HEK293T (cell line): Measurements from ENCODE around the gene TBC1D1.

Source experiments
- CTCF ChIA-PET: fragments of 350-600 bp; formaldehyde crosslinking; extraction: SDS; loops from one replicate; lab custom pipeline; 2021; ENCODE audit warnings: antibody characterized with exemption, inconsistent platforms; lab: Yijun Ruan, JAX
- POLR2A ChIA-PET: fragments of 350-600 bp; formaldehyde crosslinking; extraction: SDS; loops from one replicate; lab custom pipeline; 2020; ENCODE audit warnings: antibody characterized with exemption, inconsistent platforms; lab: Yijun Ruan, JAX
- DNase-seq: peaks from one replicate; pipeline ENCODE4 v3.0.0; 2012; ENCODE audit warnings: mixed read lengths; ENCODE audit errors: extremely low spot score
- ARNT ChIP-seq: fragments of 450-650 bp; IDR thresholded peaks from 2 replicates; pipeline ENCODE4 v1.6.1; 2017; ENCODE audit warnings: mild to moderate bottlenecking
- BHLHE40 ChIP-seq: fragments of 450-650 bp; IDR thresholded peaks from 2 replicates; pipeline ENCODE4 v1.6.1; 2016; ENCODE audit warnings: mild to moderate bottlenecking, moderate library complexity, borderline replicate concordance
- CTBP1 ChIP-seq: fragments of 450-650 bp; IDR thresholded peaks from 2 replicates; pipeline ENCODE4 v1.6.1; 2016; ENCODE audit warnings: borderline replicate concordance
- ELF4 ChIP-seq: fragments of 450-650 bp; IDR thresholded peaks from 2 replicates; pipeline ENCODE4 v1.6.1; 2017; ENCODE audit warnings: antibody characterized with exemption
- FOXA1 ChIP-seq: fragments of 450-650 bp; IDR thresholded peaks from 2 replicates; pipeline ENCODE4 v1.6.1; 2016; ENCODE audit warnings: mild to moderate bottlenecking
- FOXK2 ChIP-seq: fragments of 450-650 bp; IDR thresholded peaks from 2 replicates; pipeline ENCODE4 v1.6.1; 2016; ENCODE audit warnings: mild to moderate bottlenecking
- FOXM1 ChIP-seq: fragments of 450-650 bp; IDR thresholded peaks from 2 replicates; pipeline ENCODE4 v1.6.1; 2017; ENCODE audit warnings: mild to moderate bottlenecking, borderline replicate concordance
- HDGF ChIP-seq: fragments of 450-650 bp; IDR thresholded peaks from 2 replicates; pipeline ENCODE4 v1.6.1; 2017; ENCODE audit warnings: antibody characterized with exemption, borderline replicate concordance
- L3MBTL2 ChIP-seq: fragments of 450-650 bp; conservative IDR thresholded peaks from 2 replicates; pipeline ENCODE4 v1.6.1; 2016; ENCODE audit warnings: mild to moderate bottlenecking
- LEF1 ChIP-seq: fragments of 450-650 bp; IDR thresholded peaks from 2 replicates; pipeline ENCODE4 v1.6.1; 2017; ENCODE audit warnings: mild to moderate bottlenecking, borderline replicate concordance
- NFRKB ChIP-seq: fragments of 450-650 bp; IDR thresholded peaks from 2 replicates; pipeline ENCODE4 v1.6.1; 2016; ENCODE audit warnings: mild to moderate bottlenecking, moderate library complexity
- SP1 ChIP-seq: fragments of 450-650 bp; IDR thresholded peaks from 2 replicates; pipeline ENCODE4 v1.6.1; 2017
- SUZ12 ChIP-seq: fragments of 450-650 bp; IDR thresholded peaks from 2 replicates; pipeline ENCODE4 v1.6.1; 2016; ENCODE audit warnings: mild to moderate bottlenecking
- TARDBP ChIP-seq: fragments of 450-650 bp; IDR thresholded peaks from 2 replicates; pipeline ENCODE4 v1.6.1; 2016
- ZNF384 ChIP-seq: fragments of 450-650 bp; IDR thresholded peaks from 2 replicates; pipeline ENCODE4 v1.6.1; 2016
- TF ChIP-seq, protein P1 (sequence below): fragments of 450-650 bp; IDR thresholded peaks from 2 replicates; pipeline ENCODE4 v1.6.1; 2016

The TBC1D1 gene

DNA sequence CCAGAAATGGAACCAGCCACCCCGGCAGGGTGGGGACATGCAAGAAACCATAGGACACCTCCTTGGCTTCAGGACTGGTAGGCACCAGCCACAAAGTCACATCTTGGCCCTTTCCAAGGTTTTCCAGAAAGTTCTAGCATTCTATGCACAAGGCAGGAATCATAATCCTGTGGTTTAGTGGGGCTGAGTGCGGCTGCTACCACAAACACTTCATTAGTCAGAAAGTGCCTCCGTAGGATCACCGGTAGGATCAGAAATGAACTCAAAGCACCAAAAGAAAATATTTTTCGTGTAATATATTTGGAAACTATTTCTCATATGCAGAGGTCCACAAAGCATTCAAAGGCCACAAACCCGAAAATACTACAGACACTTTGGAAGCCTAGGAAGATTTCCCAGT is 261.0 kb downstream of the TBC1D1 start:
- no peak for TF ChIP-seq BHLHE40
- TF ChIP-seq, protein P1, sequence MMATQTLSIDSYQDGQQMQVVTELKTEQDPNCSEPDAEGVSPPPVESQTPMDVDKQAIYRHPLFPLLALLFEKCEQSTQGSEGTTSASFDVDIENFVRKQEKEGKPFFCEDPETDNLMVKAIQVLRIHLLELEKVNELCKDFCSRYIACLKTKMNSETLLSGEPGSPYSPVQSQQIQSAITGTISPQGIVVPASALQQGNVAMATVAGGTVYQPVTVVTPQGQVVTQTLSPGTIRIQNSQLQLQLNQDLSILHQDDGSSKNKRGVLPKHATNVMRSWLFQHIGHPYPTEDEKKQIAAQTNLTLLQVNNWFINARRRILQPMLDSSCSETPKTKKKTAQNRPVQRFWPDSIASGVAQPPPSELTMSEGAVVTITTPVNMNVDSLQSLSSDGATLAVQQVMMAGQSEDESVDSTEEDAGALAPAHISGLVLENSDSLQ: no peak
- ChIA-PET POLR2A (no interaction called here), CTCF (no interaction called here)
- no peak for DNase-seq

GRCh38 chr4:38152305-38152704 is 261.4 kb downstream of the TBC1D1 start:
- TF ChIP-seq NFRKB (no peak), ARNT (no peak), BHLHE40 (no peak), L3MBTL2 (no peak), LEF1 (no peak), ELF4 (no peak)
- TF ChIP-seq, protein P1: no peak
- POLR2A ChIA-PET: no interaction called here
- CTCF ChIA-PET: no interaction called here
- no peak for DNase-seq

GRCh38 chr4:38152721-38153386 is 262.0 kb downstream of the TBC1D1 start:
- DNase-seq: no peak
- ChIA-PET POLR2A (no interaction called here), CTCF (no interaction called here)
- TF ChIP-seq ELF4 (no peak), TARDBP (no peak), FOXM1 (no peak), BHLHE40 (no peak)

GRCh38 chr4:38153387-38153760 is 262.5 kb downstream of the TBC1D1 start:
- ChIA-PET CTCF (no interaction called here), POLR2A (no interaction called here)
- no peak for DNase-seq
- TF ChIP-seq LEF1: no peak
- TF ChIP-seq FOXA1: no peak
- no peak for TF ChIP-seq L3MBTL2
- TF ChIP-seq BHLHE40: no peak
- TF ChIP-seq ARNT: no peak
- no peak for TF ChIP-seq SUZ12
- TF ChIP-seq NFRKB: no peak
- TF ChIP-seq CTBP1: no peak
- no peak for TF ChIP-seq TARDBP

- TF ChIP-seq BHLHE40 (no peak), FOXA1 (no peak), L3MBTL2 (no peak), SUZ12 (no peak), TARDBP (no peak)
- CTCF ChIA-PET: interaction anchor here (0.9 to 1.4 kb wide), 4 partner anchors 13 to 70 kb away, joined by 3 to 6 read pairs (median 4); no protein-coding TSS in a partner anchor
- POLR2A ChIA-PET: no interaction called here
- no peak for DNase-seq
These were observed 263.4 kb downstream of the TBC1D1 start for GRCh38 chr4:38154252-38154651.

DNA sequence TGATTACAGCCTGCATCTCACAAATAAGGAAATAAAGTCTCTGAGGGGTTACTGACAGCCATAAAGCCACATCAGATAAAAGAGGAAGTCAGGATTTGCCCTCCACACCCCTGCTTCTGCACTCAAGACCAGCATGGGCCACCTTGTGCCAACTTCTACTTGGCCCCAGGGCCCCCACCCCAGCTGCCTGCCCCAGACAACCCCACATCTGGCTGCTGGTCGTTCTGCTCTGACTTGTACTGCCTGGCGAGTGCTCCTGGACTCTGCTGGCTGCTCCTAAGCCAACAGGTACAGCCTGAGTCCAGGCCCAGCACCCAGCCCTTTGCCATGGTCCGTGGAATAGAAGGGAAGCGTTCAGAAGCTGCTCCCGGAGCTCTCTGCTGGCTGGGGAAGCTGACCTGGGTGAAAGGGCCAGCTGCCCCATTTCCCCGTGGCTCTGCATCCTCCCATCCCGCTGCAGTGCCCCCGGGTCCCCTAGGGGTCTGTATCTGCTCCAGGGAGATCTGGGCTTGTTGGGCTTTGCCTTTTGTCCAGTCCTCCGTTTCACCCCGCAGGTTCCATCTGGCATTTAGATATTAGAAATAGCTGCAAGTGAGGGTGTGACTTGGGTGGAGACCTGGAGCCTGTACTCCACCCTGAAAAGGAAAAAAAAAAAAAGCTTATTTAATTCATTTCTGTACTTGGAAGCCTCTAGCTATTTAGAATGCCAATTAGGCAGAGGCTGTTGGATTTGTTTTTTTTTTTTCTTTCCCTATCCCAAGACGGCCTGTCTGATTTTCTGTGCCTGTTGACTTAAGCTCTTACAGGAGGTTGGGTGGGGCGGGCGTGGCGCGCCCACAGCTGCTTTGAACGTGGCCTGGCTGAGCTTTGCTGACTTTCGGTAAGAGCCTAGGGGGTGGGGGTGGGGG is 264.1 kb downstream of the TBC1D1 start:
- CTCF ChIA-PET: interaction anchor here (0.6 to 1.4 kb wide), 6 partner anchors 12 to 104 kb away, joined by 3 to 6 read pairs (median 4); no protein-coding TSS in a partner anchor
- no peak for DNase-seq
- POLR2A ChIA-PET: no interaction called here
- TF ChIP-seq, protein P1: no peak
- TF ChIP-seq L3MBTL2 (no peak), BHLHE40 (no peak), SP1 (no peak), ARNT (no peak), SUZ12 (no peak), FOXM1 (no peak), FOXA1 (no peak), ELF4 (no peak), ZNF384 (no peak), CTBP1 (no peak)

GRCh38 chr4:38155589-38156294 is 264.9 kb downstream of the TBC1D1 start:
- POLR2A ChIA-PET: no interaction called here
- no peak for DNase-seq
- CTCF ChIA-PET: interaction anchor here (0.6 to 1.4 kb wide), 4 partner anchors 24 to 105 kb away, joined by 3 to 5 read pairs (median 4); no protein-coding TSS in a partner anchor
- TF ChIP-seq ELF4 (no peak), SUZ12 (no peak), SP1 (no peak), CTBP1 (no peak), BHLHE40 (no peak), HDGF (no peak), FOXK2 (no peak), ARNT (no peak), NFRKB (no peak), ZNF384 (no peak), FOXA1 (no peak), L3MBTL2 (no peak), TARDBP (no peak), LEF1 (no peak)
- TF ChIP-seq, protein P1: no peak
